IMR-90 (cell line): ENCODE measurements around the gene PLXND1. TPM values are rescaled to one million over a fixed set of nuclear protein-coding genes. Genes with fewer than 3 reads are reported as not detected.
A peak's percentile ranks its signal among the peaks of the same experiment; 100 is the strongest.

Experiments
- ATAC-seq: fragments of 200-7000 bp; cut with Tn5 transposase; 2 replicates; pipeline ENCODE4 v1.9.1; 2020; ENCODE audit warnings: low read depth, mild to moderate bottlenecking, moderate library complexity
- BruUV-seq: library from RNA; stranded (reverse); fragments of 400-500 nt; replicated peaks from 2 replicates; lab custom pipeline; 2021; lab: Mats Ljungman, UMichigan
- CTCF ChIA-PET: fragments of 300-600 bp; formaldehyde crosslinking; extraction: SDS; loops from one replicate; lab custom pipeline; 2021; ENCODE audit warnings: antibody characterized with exemption; lab: Yijun Ruan, JAX
- POLR2A ChIA-PET: fragments of 300-600 bp; sonication (Branson Sonifier 250); formaldehyde crosslinking; loops from one replicate; lab custom pipeline; 2022; ENCODE audit warnings: antibody characterized with exemption; ENCODE audit not compliant: unreplicated experiment; lab: Charles Lee
- DNase-seq: peaks from one replicate; pipeline ENCODE4 v3.0.0; 2013
- H2AFZ ChIP-seq: replicated peaks from 2 replicates; pipeline ENCODE3; 2013; ENCODE audit warnings: low read length, mild to moderate bottlenecking; ENCODE audit not compliant: poor library complexity
- H2AK5ac ChIP-seq: 2 replicates; pipeline ENCODE4 v1.6.1; 2013; ENCODE audit warnings: low read depth, low read length, inconsistent platforms
- H2AK9ac ChIP-seq: replicated peaks from 2 replicates; pipeline ENCODE3; 2013; ENCODE audit warnings: mild to moderate bottlenecking, low read depth, low read length, moderate library complexity; ENCODE audit not compliant: poor library complexity
- H2BK120ac ChIP-seq: 2 replicates; pipeline ENCODE4 v1.6.1; 2013; ENCODE audit warnings: low read depth, low read length, inconsistent platforms
- H2BK15ac ChIP-seq: 3 replicates; pipeline ENCODE4 v1.6.1; 2013; ENCODE audit warnings: low read depth, low read length, inconsistent platforms
- H2BK20ac ChIP-seq: 2 replicates; pipeline ENCODE4 v1.6.1; 2013; ENCODE audit warnings: low read depth, mild to moderate bottlenecking, inconsistent platforms, low read length, moderate library complexity
- H2BK5ac ChIP-seq: 2 replicates; pipeline ENCODE4 v1.6.1; 2013; ENCODE audit warnings: mild to moderate bottlenecking, low read depth, low read length, inconsistent platforms; ENCODE audit not compliant: poor library complexity, severe bottlenecking
- H3K14ac ChIP-seq: replicated peaks from 2 replicates; pipeline ENCODE4 v1.6.1; 2013; ENCODE audit warnings: low read depth, low read length, inconsistent platforms
- H3K18ac ChIP-seq: 2 replicates; pipeline ENCODE4 v1.6.1; 2013; ENCODE audit warnings: low read depth, low read length, control low read depth
- H3K23ac ChIP-seq: 2 replicates; pipeline ENCODE4 v1.6.1; 2013; ENCODE audit warnings: low read depth, low read length, inconsistent platforms
- H3K27ac ChIP-seq: 2 replicates; pipeline ENCODE4 v1.5.1; 2013; ENCODE audit warnings: mild to moderate bottlenecking, control low read depth, low read length; ENCODE audit not compliant: insufficient read depth
- H3K27me3 ChIP-seq: 2 replicates; pipeline ENCODE4 v1.6.1; 2013; ENCODE audit warnings: low read length; ENCODE audit not compliant: control insufficient read depth, insufficient read depth
- H3K36me3 ChIP-seq: 2 replicates; pipeline ENCODE4 v1.6.1; 2013; ENCODE audit warnings: low read length, mixed read lengths; ENCODE audit not compliant: control insufficient read depth, insufficient read depth
- H3K4ac ChIP-seq: 2 replicates; pipeline ENCODE4 v1.6.1; 2013; ENCODE audit warnings: low read depth, low read length, inconsistent platforms
- H3K4me1 ChIP-seq: 2 replicates; pipeline ENCODE4 v1.6.1; 2013; ENCODE audit warnings: low read length, mixed read lengths; ENCODE audit not compliant: control insufficient read depth, insufficient read depth
- H3K4me2 ChIP-seq: 2 replicates; pipeline ENCODE4 v1.6.1; 2013; ENCODE audit warnings: low read depth, mild to moderate bottlenecking, control low read depth, low read length, moderate library complexity
- H3K4me3 ChIP-seq: 2 replicates; pipeline ENCODE4 v1.5.1; 2013; ENCODE audit warnings: low read depth, mild to moderate bottlenecking, control low read depth, low read length, moderate library complexity; ENCODE audit not compliant: insufficient read depth
- H3K56ac ChIP-seq: 2 replicates; pipeline ENCODE4 v1.6.1; 2013; ENCODE audit warnings: low read length, inconsistent platforms; ENCODE audit not compliant: insufficient read depth; ENCODE audit errors: extremely low read depth
- H3K79me1 ChIP-seq, 2 experiments: 2 replicates each; pipeline ENCODE4 v1.6.1; 2013; ENCODE audit warnings: low read length in 2 of 2, inconsistent platforms in 1 of 2, low read depth in 1 of 2
- H3K9ac ChIP-seq: 2 replicates; pipeline ENCODE4 v1.6.1; 2013; ENCODE audit warnings: low read depth, low read length, control low read depth
- H3K9me1 ChIP-seq: 2 replicates; pipeline ENCODE4 v1.6.1; 2013; ENCODE audit warnings: low read length, inconsistent platforms; ENCODE audit not compliant: insufficient read depth
- H3K9me3 ChIP-seq: 2 replicates; pipeline ENCODE4 v1.6.1; 2013; ENCODE audit warnings: low read length; ENCODE audit not compliant: control insufficient read depth, insufficient read depth
- H4K20me1 ChIP-seq: 2 replicates; pipeline ENCODE4 v1.6.1; 2013; ENCODE audit warnings: low read length, inconsistent platforms; ENCODE audit not compliant: insufficient read depth
- H4K5ac ChIP-seq: 2 replicates; pipeline ENCODE4 v1.6.1; 2013; ENCODE audit warnings: mild to moderate bottlenecking, low read depth, low read length, control low read depth
- H4K8ac ChIP-seq, 2 experiments: 2 replicates each; pipeline ENCODE4 v1.6.1; 2013; ENCODE audit warnings: low read depth in 2 of 2, low read length in 2 of 2, control low read depth in 1 of 2, inconsistent platforms in 1 of 2
- H4K91ac ChIP-seq: 2 replicates; pipeline ENCODE4 v1.6.1; 2013; ENCODE audit warnings: low read depth, low read length, inconsistent platforms; ENCODE audit not compliant: insufficient read depth
- BHLHE40 ChIP-seq: fragments of 150-350 bp; IDR thresholded peaks from 2 replicates; pipeline ENCODE4 v1.6.1; 2016; ENCODE audit warnings: mild to moderate bottlenecking, low read depth, low read length
- MAFK ChIP-seq: IDR thresholded peaks from 2 replicates; pipeline ENCODE4 v1.6.1; 2012; ENCODE audit warnings: low read depth, low read length, improper control_type of control experiment
- MAZ ChIP-seq: IDR thresholded peaks from 2 replicates; pipeline ENCODE4 v1.6.1; 2012; ENCODE audit warnings: low read depth, mild to moderate bottlenecking, low read length, improper control_type of control experiment, moderate library complexity, borderline replicate concordance
- MXI1 ChIP-seq: IDR thresholded peaks from 2 replicates; pipeline ENCODE4 v1.6.1; 2012; ENCODE audit warnings: low read depth, mild to moderate bottlenecking, low read length, moderate library complexity, borderline replicate concordance
- POLR2A ChIP-seq: IDR thresholded peaks from 2 replicates; pipeline ENCODE4 v1.6.1; 2012; ENCODE audit warnings: mild to moderate bottlenecking, low read depth, low read length
- RAD21 ChIP-seq: IDR thresholded peaks from 2 replicates; pipeline ENCODE4 v1.6.1; 2012; ENCODE audit warnings: low read length, improper control_type of control experiment
- RCOR1 ChIP-seq: IDR thresholded peaks from 2 replicates; pipeline ENCODE4 v1.6.1; 2012; ENCODE audit warnings: mild to moderate bottlenecking, low read length, improper control_type of control experiment; ENCODE audit not compliant: insufficient replicate concordance
- SMC3 ChIP-seq: fragments of 150-350 bp; IDR thresholded peaks from 2 replicates; pipeline ENCODE4 v1.6.1; 2016; ENCODE audit warnings: low read depth, mild to moderate bottlenecking, antibody characterized with exemption, low read length, moderate library complexity
- WGBS, 2 experiments: methylation state at CpG; one replicate each; pipeline versions ENCODE4 v1.1.5 to v1.1.7; 2013; ENCODE audit warnings: missing lambda C conversion rate in 2 of 2; ENCODE audit not compliant: insufficient read length in 1 of 2; ENCODE audit errors: extremely low coverage in 2 of 2; 5-methylcytosine and 5-hydroxymethylcytosine counted together
- dilution Hi-C: fragments of 300-500 bp; cut with HindIII; formaldehyde crosslinking; loops from one replicate; pipeline ENCODE4 v1.14.3; 2018; ENCODE audit warnings: low sequenced_read_pairs; ENCODE audit not compliant: unreplicated experiment
- in situ Hi-C: fragments of 300-500 bp; cut with MboI; formaldehyde crosslinking; loops from 3 replicates; pipeline ENCODE4 v1.14.3; 2019; ENCODE audit warnings: low sequenced_read_pairs, inconsistent platforms, mixed read lengths
- intact Hi-C: fragments of 100-400 bp; cut with micrococcal nuclease; formaldehyde crosslinking; loops from 2 replicates; pipeline ENCODE4 v1.10.0; 2022
- polyA plus RNA-seq, 3 experiments: library from polyadenylated mRNA; depleted of rRNA; stranded (reverse); fragments of >200 nt; gene quantifications; 2 replicates each; pipeline ENCODE4 v1.2.3, GENCODE V29; 2012; ENCODE audit warnings: low replicate concordance in 1 of 3
- total RNA-seq: library from RNA; depleted of rRNA; stranded (reverse); fragments of >200 nt; gene quantifications from 2 replicates; pipeline ENCODE4 v1.2.3, GENCODE V29; 2012

Gene PLXND1
- total and polyA plus RNA-seq, 2 of the 4 experiments (the other 2 are of a cell fraction): 19.2 to 67.1 TPM

DNA sequence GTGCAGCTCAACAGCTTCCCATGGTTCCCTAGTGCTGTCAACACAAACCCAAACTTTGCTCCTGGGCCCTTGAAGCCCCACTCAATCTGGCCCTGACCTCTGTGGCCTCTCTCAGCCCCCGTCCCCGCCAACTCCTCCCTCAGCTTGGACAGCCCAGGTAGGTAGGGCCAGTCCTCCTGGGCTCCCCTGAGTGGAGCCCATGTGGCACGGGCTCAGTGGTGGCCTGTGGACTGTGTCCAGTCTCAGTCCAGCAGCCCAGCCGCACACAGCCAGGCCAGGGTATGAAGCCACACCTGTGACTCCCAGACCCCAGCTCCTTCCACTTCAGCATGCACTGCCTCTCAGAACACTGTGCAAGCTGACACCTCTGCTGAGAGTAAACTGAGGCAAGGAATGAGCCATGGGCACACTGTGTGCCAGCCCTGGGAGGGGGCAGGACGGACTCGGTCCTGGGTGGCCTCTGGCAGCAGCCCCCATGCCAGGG, 11.5 kb downstream of the PLXND1 start:
- no TSS peak for BruUV-seq
- no peak overlapping the region for H3K9ac ChIP-seq
- DNase-seq (no peak), ATAC-seq (no peak)
- peaks cover 3% of the 10 kb centered on the region; the same call in 1 of the 2 replicates for H4K20me1 ChIP-seq
- peak overlapping the region; percentile 65 to 99; a peak in 2 of 4 replicates for H4K8ac ChIP-seq
- H3K14ac ChIP-seq: no peak overlapping the region
- peak overlapping the region; percentile 26 for H2BK5ac ChIP-seq
- H2AFZ ChIP-seq: no peak overlapping the region
- CTCF ChIA-PET: interaction anchor here (0.9 kb wide), 1 partner anchor 33 kb away, joined by 3 read pairs; no protein-coding TSS in a partner anchor
- peak overlapping the region; percentile 93 for H2BK120ac ChIP-seq
- no peak for TF ChIP-seq MAZ
- TF ChIP-seq MXI1: no peak
- no peak for TF ChIP-seq RCOR1
- TF ChIP-seq RAD21: no peak
- TF ChIP-seq POLR2A: no peak
- TF ChIP-seq BHLHE40: no peak
- TF ChIP-seq SMC3: no peak
- no peak for TF ChIP-seq MAFK
- H3K4me1 ChIP-seq: peaks cover 54% of the 10 kb centered on the region
- in situ Hi-C loops: no loop called here
- peak overlapping the region; percentile 42; the same call in 1 of the 2 replicates for H2BK20ac ChIP-seq
- H3K9me1 ChIP-seq: peaks cover 29% of the 10 kb centered on the region
- H3K18ac ChIP-seq: no peak overlapping the region
- dilution Hi-C loops: no loop called here
- H3K23ac ChIP-seq: no peak overlapping the region
- no peaks in the 10 kb centered on the region for H3K27me3 ChIP-seq
- no peaks in the 10 kb centered on the region for H3K36me3 ChIP-seq
- H3K4me3 ChIP-seq: no peak overlapping the region
- no peak overlapping the region for H3K56ac ChIP-seq
- peak overlapping the region; percentile 98 for H2AK5ac ChIP-seq
- no peak overlapping the region; the same call in 2 of the 3 replicates for H2BK15ac ChIP-seq
- H3K9me3 ChIP-seq: no peaks in the 10 kb centered on the region
- intact Hi-C loops: loop anchor here (5.0 kb wide), 1 partner anchor 153 kb away; the partner anchor contains the start of gene IFT122
- peak overlapping the region; percentile 95; the same call in 1 of the 2 replicates for H4K91ac ChIP-seq
- no peak overlapping the region for H3K4me2 ChIP-seq
- H3K4ac ChIP-seq: peak overlapping the region; percentile 98
- POLR2A ChIA-PET: no interaction called here
- no peak overlapping the region for H2AK9ac ChIP-seq
- no peak overlapping the region for H3K27ac ChIP-seq
- H4K5ac ChIP-seq: no peak overlapping the region
- peaks cover 27 to 92% of the 10 kb centered on the region in 2 experiments; a peak in 3 of 4 replicates for H3K79me1 ChIP-seq
- 97% methylated on average over 5 of the region's 6 CpGs; no CpG with 5 or more reads in 1 of the 2 experiments for WGBS, 2 experiments
